NCI-H748 (cell line): ENCODE results near the gene IKZF3.
A peak's percentile ranks its signal among the peaks of the same experiment; 100 is the strongest.
"Not testable (repeated sequence)": the region's sequence is repeated elsewhere in the genome, so short reads cannot be mapped to it uniquely, and the experiment has no call there.

Experiments
- DNase-seq: peaks from one replicate; lab custom pipeline; 2025; ENCODE audit not compliant: unreplicated experiment; lab: John Stamatoyannopoulos, UW

The IKZF3 gene

GRCh38 chr17:39782481-39782880 is 81.6 kb downstream of the IKZF3 start:
- DNase-seq, result peak; percentile 38

DNA sequence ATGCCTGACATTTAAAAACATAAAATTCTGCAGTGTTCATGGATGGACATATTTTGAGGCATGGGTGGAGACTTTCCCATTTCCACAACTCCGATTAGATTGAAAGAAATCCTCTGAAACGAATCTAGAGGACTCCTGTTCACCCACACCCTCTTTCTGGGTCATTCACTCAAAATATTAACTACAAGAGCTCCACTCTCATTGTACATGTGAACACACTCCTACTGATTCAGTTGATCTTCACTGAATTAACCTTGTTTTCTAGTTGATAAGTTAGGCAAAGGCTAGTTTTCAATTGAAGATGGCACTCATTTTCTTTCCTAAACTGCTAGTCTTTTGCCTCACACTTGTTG is 82.3 kb downstream of the IKZF3 start:
- DNase-seq, result no peak

DNA sequence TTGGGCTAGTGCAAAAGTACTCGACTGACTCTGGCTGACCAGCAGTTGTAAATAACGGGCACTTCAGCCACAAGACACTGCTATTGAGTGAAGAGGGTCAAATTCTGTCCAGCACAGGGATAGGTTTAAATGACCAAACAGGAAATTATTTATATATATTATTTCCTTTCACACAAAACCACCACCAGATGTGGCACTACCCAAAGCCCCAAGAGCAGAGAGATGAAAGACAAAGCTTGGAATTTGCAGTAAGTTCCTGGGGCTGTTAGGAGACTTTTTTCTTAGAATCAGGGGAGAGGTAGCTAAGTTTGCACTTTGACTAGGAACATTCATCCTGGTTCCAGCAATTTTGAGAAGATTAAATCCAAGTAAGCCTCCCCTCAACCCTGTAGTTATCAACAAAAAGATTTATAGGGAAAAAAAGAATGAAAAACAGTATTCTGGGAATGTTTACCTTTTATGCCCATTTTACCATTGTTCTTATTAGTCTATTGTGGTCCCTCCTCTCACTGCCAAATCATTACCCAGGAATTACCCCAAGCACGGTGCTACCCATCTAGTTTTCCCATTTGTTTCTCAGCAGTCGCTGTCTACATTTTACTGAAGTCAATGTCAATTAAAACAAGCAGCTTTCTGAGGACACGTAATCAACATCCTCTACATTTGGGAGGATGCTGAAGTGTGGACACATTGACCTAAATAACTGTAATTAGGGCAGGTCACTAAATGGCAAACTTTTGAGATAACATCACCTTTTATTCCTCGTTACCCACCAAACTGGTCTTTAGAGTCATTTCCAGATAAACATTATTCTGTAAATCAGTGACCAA is 82.9 kb downstream of the IKZF3 start:
- no peak for DNase-seq

DNA sequence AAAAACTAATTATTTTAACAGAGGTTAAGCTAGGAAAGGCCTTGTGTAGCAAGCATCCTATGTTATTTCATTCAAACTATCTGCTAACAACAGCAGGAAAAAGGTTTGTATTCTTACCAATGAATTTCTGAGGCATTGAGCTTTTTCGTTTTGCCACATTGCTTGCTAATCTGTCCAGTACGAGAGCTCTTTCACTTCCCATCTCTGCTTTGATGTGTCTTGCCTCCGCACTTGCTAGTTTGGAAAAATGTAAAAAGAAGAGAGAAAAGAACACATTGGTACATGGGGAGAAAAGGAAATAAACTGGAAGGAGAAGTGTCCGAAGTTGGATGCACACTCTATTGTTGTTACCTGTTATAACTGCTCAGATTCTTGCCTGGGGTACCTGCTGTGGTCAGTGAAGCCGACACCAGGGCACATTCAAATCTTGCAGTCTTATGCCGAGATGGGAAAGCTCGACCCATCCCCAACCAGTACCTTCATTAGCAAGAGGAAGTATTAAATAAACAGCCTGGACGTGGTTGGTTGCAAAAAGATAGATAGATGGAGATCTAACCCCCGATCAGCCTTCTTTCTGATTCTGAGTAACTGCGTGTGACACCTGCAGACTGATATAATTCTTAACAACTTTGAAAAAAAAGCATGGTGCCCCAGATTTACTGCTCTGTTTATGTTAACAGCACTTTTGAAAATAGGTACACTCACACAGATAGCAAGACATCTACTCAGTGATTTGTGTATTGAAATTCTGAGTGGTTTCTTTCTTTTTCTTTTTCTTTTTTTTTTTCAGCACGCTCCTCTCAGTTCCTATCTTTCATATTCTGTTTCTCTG is 86.4 kb downstream of the IKZF3 start:
- DNase-seq, result no peak

DNA sequence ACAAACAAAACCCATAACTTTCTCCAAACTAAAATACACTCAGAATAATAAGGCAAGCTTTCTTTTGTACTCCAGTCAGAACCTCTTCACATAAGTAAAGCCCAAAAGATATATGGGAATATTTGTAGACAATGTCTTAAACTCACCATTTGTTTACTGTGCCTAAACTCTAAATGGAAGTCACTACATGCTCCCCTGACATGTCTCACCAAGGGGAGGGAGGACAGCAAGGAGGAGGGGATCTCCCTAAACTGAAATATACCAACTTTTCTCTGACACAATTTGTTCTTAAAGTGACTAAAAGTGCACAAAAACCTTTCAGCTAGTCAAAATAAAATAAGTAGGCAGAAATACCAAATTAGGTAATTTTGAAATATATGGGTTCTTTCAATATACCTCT is 87.9 kb downstream of the IKZF3 start:
- DNase-seq, result no peak

DNA sequence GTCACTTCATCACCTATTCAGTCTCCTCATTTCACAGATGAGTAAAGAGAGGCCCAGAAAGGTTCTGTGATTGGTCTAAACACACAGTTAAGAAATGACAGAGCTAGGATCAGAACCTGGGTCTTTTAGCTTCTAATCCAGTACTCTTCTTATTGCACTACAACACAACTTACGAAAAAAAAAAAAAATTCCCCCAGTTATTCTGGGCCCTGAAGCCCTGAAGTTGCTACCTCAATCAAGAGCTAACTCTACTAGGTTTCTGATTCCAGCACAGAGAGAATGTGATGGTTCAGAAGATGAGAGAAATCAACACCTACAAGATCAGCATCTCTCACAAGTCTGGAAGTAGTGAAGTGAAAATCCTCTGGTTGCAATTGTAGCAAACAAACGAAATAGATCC is 89.1 kb downstream of the IKZF3 start:
- no peak for DNase-seq

- DNase-seq, result no peak
These were observed 90.1 kb downstream of the IKZF3 start for GRCh38 chr17:39774047-39774446.

DNA sequence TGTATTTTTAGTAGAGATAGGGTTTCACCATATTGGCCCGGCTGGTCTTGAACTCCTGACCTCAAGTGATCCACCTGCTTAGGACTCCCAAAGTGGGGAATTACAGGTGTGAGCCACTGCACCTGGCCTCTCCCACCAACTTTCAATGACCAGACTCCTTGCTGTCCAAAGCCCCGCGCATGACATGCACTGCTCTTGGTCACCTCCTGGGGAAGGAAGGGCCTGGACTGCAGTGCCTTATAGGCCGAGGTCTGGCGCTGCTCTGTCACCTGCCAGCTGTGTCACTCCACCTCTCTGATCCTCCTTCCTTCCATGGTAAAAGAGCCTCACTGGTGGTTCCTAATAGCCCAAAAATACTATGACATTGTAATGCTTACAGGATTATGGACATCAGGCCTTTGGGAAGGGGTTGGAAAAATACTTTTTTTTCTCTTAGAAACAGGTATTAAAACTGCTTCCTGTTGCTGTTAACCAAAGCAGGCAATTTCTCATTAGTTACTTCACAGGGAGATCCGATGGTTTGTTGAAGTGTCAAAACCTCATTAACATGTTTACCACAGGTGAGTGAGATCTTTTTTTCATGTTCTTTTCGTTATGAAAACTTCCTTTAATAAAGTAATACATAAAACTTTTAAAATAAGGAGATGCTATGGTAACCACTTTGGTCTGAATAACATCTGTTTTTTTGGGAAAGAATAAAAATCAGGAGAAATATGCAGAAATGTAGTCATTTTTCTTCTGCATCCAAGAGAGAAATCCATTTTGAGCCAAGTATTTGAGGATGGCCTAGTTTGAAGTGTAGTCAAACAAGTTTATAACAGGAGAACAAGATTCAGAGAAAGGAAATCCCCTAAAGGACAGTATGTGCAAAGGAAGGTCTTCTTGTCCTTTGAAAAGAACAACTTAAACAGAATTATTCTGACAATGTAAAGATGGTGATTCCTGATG is 90.9 kb downstream of the IKZF3 start:
- no peak for DNase-seq

DNA sequence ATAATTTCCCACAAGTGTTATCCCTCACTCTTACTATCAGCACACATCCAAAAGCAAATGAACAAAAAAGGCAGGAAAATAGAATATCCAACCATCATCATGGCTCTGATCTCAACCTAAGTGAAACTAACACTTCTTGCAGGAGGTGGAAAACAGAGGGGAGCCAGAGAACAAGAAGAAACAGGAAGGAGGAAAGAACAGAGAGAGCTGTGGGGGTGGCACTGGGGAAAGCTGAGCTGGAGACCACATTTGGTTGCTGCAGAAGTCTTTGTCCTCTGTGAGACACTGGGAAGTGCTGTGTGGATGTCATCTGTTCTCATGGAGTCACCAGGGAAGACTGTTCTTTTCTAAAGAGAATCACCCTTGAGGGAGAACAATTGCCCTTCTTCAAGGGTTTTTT is 91.7 kb downstream of the IKZF3 start:
- DNase-seq, result no peak

GRCh38 chr17:39769974-39770587 is 94.0 kb downstream of the IKZF3 start:
- peak; percentile 73 for DNase-seq

- DNase-seq, result no peak
These were observed 97.0 kb downstream of the IKZF3 start for GRCh38 chr17:39767147-39767546.

- no peak for DNase-seq
These were observed 98.3 kb downstream of the IKZF3 start for GRCh38 chr17:39765766-39766165.

DNA sequence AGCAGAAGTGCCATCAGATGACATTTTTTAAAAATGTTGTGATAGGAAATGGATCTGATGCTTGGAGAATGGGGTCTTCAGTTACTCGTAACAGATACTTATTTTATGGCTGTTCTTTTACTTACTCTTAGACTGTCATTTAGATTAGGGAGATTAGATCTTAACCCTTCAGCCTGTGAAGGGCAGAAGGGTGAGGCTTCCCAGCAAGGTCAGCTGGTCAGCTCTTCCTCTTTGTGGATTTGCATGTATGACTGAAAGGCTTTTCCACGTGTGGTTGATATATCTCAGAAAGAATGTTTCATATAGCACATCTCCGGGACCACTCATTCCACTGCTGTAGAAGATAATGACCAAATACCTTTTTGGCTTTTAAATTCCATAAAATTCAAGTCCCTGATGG is 98.9 kb downstream of the IKZF3 start:
- no peak for DNase-seq

GRCh38 chr17:39764171-39764570 is 99.9 kb downstream of the IKZF3 start:
- DNase-seq, result not testable (repeated sequence)

GRCh38 chr17:39763051-39763820 is 100.9 kb downstream of the IKZF3 start:
- no peak for DNase-seq

DNA sequence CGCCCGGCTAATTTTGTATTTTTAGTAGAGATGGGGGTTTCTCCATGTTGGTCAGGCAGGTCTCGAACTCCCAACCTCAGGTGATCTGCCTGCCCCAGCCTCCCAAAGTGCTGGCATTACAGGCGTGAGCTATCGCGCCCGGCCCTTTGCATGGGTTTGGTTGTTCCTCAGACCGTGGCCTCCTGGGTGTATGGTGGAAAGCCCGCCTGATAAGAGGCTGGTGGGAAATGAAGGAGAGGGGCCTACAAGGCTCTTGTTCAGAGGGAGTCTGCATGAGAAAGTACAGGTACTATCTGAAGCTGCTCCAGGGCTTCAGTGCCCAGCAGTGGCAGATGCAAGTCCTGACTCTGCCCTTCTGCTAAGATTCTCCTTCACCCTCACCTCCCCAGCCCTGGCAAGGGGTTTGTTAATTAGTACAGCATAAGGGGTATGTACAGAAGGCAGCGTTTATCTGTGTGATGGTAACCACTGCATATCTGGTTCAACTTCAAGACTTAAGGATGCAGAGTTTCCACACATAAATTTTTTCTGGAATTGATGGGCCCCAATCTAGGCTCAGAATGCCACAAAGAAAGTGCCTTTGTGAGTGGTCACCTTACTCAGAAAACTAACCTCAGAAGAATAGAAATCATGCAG is 102.1 kb downstream of the IKZF3 start:
- DNase-seq, result no peak

GRCh38 chr17:39759204-39759603 is 104.9 kb downstream of the IKZF3 start:
- DNase-seq, result no peak

- DNase-seq, result no peak
These were observed 105.9 kb downstream of the IKZF3 start for GRCh38 chr17:39757931-39758873.
